ENCODE measurements around the gene SORBS1. TPM values are rescaled to one million over a fixed set of nuclear protein-coding genes. Genes with fewer than 3 reads are reported as not detected.

Gene SORBS1
- total and polyA plus RNA-seq, 2 donors (not counting 3 experiments of a cell fraction or from before 2014, with no cell fraction given), result 2.0 to 7.9 TPM

- no TSS peak for BruUV-seq (replicated peaks)
- H4K20me1 ChIP-seq (replicated peaks; ENCODE audit: control insufficient read depth, extremely low read depth, insufficient read depth, low read length), result no peaks in the 10 kb centered on the region
- H3K9me1 ChIP-seq (replicated peaks; ENCODE audit: control insufficient read depth, extremely low read depth, insufficient read depth, low read length), result no peaks in the 10 kb centered on the region
- FAIRE-seq (no peak), DNase-seq (ENCODE audit: low read depth, low spot score) (no peak)
- POLR2A ChIA-PET, result no interaction called here
- dilution Hi-C loops (cut with MboI; ENCODE audit: extremely low pct_ligation_motif_present, low sequenced_read_pairs) (no loop called here), intact Hi-C loops (cut with micrococcal nuclease) (no loop called here)
- no peaks in the 10 kb centered on the region for H3K27me3 ChIP-seq (ENCODE audit: control insufficient read depth in 2 of 2, insufficient read depth in 2 of 2, low read length in 2 of 2)
- no peak for TF ChIP-seq EZH2 (IDR thresholded peaks at IDR 0.05; ENCODE audit: borderline replicate concordance, low read depth, low read length, severe bottlenecking)
- TF ChIP-seq GATA2 (IDR thresholded peaks at IDR 0.05; ENCODE audit: insufficient read depth, insufficient read length, low read depth, low read length), result no peak
- TF ChIP-seq POLR2A (IDR thresholded peaks at IDR 0.05; ENCODE audit: low read depth, low read length), result no peak
- CTCF ChIA-PET, result interaction anchor here (0.7 to 2.7 kb wide), 3 partner anchors 9 to 166 kb away, joined by 3 to 7 read pairs (median 5); no protein-coding TSS in a partner anchor
- no peaks in the 10 kb centered on the region for H3K9me3 ChIP-seq (replicated peaks; ENCODE audit: control insufficient read depth, insufficient read depth, low read length)
- no peak overlapping the region for H3K4me3 ChIP-seq (replicated peaks in 1 of 3; ENCODE audit: insufficient read depth in 1 of 3, low read depth in 1 of 3, low read length in 3 of 3)
- H3K36me3 ChIP-seq (ENCODE audit: control insufficient read depth in 2 of 2, extremely low read depth in 1 of 2, insufficient read depth in 2 of 2, low read length in 2 of 2), result no peaks in the 10 kb centered on the region
- no peaks in the 10 kb centered on the region for H3K79me2 ChIP-seq (ENCODE audit: control insufficient read depth, insufficient read depth, low read length)
- no peak overlapping the region for H3K4me2 ChIP-seq (ENCODE audit: insufficient read depth, low read length)
- no peak overlapping the region for H3K27ac ChIP-seq (ENCODE audit: insufficient read depth, low read depth, low read length)
- peaks cover 5% of the 10 kb centered on the region for H3K4me1 ChIP-seq (ENCODE audit: control insufficient read depth, extremely low read depth, insufficient read depth, low read length)
- no peak overlapping the region for H3K9ac ChIP-seq (replicated peaks; ENCODE audit: extremely low read depth, insufficient read depth, low read length)
- no peak overlapping the region for H2AFZ ChIP-seq (ENCODE audit: low read depth, low read length)
Measured at GRCh38 chr10:95437669-95438068, 123.5 kb downstream of the SORBS1 start.

DNA sequence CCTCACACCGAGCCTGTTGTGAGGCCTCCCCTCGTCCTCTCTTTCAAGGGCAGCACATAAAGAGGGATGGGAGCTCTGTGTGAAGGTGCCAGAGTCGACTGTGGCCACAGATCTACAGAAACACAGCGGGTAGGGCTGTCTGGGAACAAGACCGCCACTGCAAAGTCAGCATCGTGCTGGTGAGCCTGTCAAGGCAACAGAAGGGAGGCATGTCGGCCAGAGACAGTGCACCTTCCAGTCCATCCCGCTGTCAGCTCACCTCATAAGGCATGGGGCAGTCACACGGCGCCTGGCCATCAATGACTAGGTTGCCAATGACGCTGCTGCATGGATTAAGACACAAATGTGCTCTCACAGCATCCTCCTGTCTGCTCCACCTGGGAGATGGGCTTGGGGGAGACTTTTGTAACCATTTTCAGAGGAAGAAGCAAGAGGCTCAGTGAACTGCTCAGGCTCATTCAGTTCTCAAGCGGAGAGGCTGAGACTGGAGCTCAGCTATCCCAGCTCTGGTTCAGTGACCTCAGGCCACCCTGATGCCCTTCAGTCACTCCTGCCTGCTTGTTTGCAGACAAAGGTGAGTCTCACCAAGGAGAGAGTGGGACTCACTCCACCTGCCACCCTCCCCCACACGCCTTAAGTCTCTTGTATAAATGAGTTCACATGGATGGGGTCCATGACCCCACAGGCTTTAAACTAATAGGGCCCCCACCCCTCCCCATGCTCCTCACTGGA, 125.5 kb downstream of the SORBS1 start:
- Histone ChIP-seq H3K9ac (replicated peaks; ENCODE audit: extremely low read depth, insufficient read depth, low read length) (no peak overlapping the region), H3K4me2 (ENCODE audit: insufficient read depth, low read length) (no peak overlapping the region), H3K27me3 (ENCODE audit: control insufficient read depth in 2 of 2, insufficient read depth in 2 of 2, low read length in 2 of 2) (no peaks in the 10 kb centered on the region), H3K9me1 (replicated peaks; ENCODE audit: control insufficient read depth, extremely low read depth, insufficient read depth, low read length) (no peaks in the 10 kb centered on the region), H3K27ac (ENCODE audit: insufficient read depth, low read depth, low read length) (no peak overlapping the region), H3K4me3 (replicated peaks in 1 of 3; ENCODE audit: insufficient read depth in 1 of 3, low read depth in 1 of 3, low read length in 3 of 3) (no peak overlapping the region), H3K79me2 (ENCODE audit: control insufficient read depth, insufficient read depth, low read length) (no peaks in the 10 kb centered on the region), H3K36me3 (ENCODE audit: control insufficient read depth in 2 of 2, extremely low read depth in 1 of 2, insufficient read depth in 2 of 2, low read length in 2 of 2) (no peaks in the 10 kb centered on the region), H4K20me1 (replicated peaks; ENCODE audit: control insufficient read depth, extremely low read depth, insufficient read depth, low read length) (no peaks in the 10 kb centered on the region), H3K4me1 (ENCODE audit: control insufficient read depth, extremely low read depth, insufficient read depth, low read length) (peaks cover 5% of the 10 kb centered on the region), H3K9me3 (replicated peaks; ENCODE audit: control insufficient read depth, insufficient read depth, low read length) (no peaks in the 10 kb centered on the region), H2AFZ (ENCODE audit: low read depth, low read length) (no peak overlapping the region)
- dilution Hi-C loops (cut with MboI; ENCODE audit: extremely low pct_ligation_motif_present, low sequenced_read_pairs), result no loop called here
- intact Hi-C loops (cut with micrococcal nuclease), result no loop called here
- ChIA-PET POLR2A (no interaction called here), CTCF (interaction anchor here (2.1 to 12.7 kb wide), 2 partner anchors 10 to 167 kb away, joined by 5 to 314 read pairs; no protein-coding TSS in a partner anchor)
- no peak for FAIRE-seq
- no peak for DNase-seq (ENCODE audit: low read depth, low spot score)
- no peak for TF ChIP-seq POLR2A (IDR thresholded peaks at IDR 0.05; ENCODE audit: low read depth, low read length)
- TF ChIP-seq EZH2 (IDR thresholded peaks at IDR 0.05; ENCODE audit: borderline replicate concordance, low read depth, low read length, severe bottlenecking), result no peak
- TF ChIP-seq JUN (IDR thresholded peaks at IDR 0.05; ENCODE audit: borderline replicate concordance, insufficient read depth, insufficient read length, low read depth), result no peak
- no peak for TF ChIP-seq MAX (IDR thresholded peaks at IDR 0.05; ENCODE audit: insufficient read depth, insufficient read length)
- TF ChIP-seq POLR2AphosphoS5 (IDR thresholded peaks at IDR 0.05; ENCODE audit: insufficient read depth, low read depth, low read length), result no peak
- TF ChIP-seq MYC (IDR thresholded peaks at IDR 0.05; ENCODE audit: low read depth, low read length), result no peak
- TF ChIP-seq FOS (IDR thresholded peaks at IDR 0.05; ENCODE audit: borderline replicate concordance, insufficient read depth, low read length), result no peak
- no TSS peak for BruUV-seq (replicated peaks)

Data from endothelial cell of umbilical vein (primary cell).